Activated naive CD4-positive, alpha-beta T cell (primary cell): ENCODE data around the gene WWP2.
A peak's percentile ranks its signal among the peaks of the same experiment; 100 is the strongest.
"Not testable (repeated sequence)": the region's sequence is repeated elsewhere in the genome, so short reads cannot be mapped to it uniquely, and the experiment has no call there.

ENCODE experiments used
- DNase-seq, 4 experiments: peaks; one replicate each; lab custom pipeline; 2025; lab: John Stamatoyannopoulos, UW

Gene WWP2

DNA sequence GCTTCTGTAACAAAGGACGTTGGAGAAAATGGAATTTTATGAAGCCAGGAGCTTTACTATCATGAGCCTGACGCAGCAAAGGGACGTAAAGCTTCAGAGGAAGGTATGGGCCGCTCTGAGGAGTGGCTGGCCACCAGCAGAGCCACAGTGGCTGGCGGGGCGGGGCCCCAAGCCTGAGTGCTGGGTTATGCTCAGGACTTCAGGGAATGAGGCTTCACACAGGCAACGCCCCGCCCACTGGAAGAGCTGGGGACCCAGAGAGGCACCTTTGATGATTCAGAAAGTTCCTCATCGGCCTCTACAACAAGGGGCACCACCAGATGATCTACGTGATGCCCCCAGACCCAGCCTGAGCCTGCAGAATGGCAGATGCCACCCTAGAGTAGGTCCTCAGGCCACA is 16.2 kb upstream of the WWP2 start:
- no peak for DNase-seq

DNA sequence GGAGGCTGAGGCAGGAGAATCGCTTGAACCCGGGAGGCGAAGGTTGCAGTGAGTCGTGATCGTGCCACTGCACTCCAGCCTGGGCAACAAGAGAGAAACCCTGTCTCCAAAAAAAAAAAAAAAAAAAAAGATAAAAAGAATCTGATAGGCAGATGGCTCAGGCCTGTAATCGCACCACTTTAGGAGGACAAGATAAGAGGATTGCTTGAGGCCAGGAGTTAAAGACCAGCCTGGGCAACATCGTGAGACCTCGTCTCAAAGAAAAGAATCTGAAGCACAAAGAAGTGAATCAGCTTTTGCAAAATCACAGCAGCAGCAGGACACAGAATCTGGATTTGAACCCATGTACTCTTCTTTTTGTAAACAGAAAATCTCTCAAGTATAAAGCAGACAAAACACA is 15.0 kb upstream of the WWP2 start:
- no peak for DNase-seq

DNA sequence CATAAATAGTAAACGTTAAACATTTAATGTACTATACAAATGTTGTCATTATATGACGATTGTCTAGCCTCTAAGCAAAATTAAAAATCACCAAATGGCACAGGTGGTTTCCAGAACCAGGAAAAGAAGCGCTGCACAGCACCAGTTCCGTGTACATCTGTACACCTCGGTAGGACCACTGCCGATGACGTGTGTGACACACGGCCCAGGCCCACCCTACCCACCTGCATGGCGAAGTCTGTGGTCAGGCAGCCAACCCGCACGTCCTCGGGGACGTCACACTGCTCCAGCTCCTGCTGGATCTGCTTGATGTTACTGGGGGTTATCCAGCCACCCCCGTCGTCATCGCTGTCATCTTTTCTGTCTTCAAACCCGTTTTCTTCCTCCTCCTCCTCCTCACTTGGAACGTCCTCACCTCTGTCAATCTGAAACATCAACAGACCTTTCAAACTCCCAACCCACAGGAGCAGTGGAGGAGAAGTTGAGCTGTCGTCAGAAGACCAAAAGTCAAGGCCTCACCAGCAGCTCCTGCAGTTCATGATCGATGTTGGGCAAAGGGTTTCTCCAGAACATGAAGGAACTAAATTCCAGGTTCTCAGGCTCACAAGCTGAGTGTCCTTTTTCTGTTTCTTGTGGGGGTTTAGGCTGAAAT is 13.3 kb upstream of the WWP2 start:
- DNase-seq = no peak

DNA sequence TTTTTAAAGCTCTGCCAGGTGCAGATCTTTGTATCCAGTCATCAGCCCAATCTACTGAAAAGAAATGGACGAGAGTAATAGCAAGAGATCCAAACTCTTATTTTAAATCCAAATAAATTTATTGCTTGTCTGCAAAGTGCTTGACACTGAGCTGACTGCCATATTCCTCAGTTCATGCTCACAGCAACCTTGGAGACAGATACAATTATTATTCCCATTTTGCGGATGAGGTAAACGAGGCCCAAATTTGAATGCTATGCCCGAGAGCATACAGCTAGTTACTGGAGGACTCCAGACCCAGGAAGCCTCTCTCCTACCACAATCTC is 8.0 kb upstream of the WWP2 start:
- DNase-seq = no peak

DNA sequence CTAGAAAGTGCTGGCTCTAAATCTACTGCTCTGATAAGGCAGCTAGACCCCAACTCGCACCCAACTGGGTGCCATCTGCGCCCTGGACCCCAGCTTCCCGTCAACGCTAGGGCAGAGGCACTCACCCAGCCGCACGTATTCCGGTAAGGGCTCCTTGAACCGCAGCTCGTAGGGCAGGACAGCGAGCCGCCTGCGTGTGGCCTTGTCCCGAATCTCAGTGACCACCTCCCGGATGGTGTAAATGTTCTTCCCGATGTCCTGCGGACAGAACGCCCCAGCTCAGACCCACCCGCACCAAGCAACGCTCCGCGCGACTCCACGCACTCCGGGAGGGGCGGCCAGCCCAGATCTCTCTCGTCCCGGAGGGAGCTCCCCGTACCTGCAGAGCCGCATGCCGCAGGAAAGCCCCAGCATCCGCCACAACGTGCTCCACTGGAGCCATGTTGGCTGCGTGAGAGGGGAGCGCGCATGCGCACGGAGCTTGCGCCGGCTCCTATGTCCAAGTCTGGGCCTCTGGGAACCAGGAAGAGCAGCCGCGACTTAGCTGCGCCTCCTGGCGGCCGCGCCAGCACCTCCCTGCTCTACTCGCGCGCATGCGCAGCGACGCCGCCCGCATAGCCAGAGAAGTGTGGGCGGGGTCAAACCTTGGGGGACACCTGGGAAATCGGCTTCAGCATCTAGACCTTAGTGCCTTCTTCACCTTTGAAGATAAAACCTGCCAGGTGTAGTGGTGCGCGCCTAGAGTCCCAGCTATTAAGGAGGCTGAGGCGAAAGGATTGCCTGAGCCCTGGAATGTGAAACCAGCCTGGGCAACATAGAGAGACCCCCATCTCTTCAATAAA is 7.4 kb upstream of the WWP2 start, which contains the start of gene NOB1:
Gene NOB1 (minus strand): TSS at position 458 of the 842 bp plus-strand sequence. CDS start 16 bp downstream, at position 442.
- peak; percentile 91 to 96 (median 94) for DNase-seq

DNA sequence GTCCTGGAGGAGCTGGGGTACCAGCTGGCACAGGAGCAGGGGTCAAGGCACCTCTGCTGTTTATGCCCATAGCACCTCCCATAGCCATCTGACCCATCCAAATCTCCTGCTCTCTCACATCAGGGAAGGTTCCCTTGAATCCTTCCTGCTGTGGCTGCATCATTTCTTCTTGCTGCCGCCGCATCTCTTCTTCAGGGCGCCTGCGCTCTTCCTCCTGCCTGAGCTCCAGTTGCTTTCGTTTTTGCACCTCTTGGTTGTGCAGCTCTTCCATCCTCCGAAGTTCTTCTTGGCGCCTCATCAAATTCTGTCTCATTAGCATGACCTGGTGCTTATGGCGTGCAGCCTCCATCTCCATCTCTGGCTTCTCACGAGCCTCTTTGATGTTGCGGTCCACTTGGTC is 5.4 kb upstream of the WWP2 start:
- no peak for DNase-seq

DNA sequence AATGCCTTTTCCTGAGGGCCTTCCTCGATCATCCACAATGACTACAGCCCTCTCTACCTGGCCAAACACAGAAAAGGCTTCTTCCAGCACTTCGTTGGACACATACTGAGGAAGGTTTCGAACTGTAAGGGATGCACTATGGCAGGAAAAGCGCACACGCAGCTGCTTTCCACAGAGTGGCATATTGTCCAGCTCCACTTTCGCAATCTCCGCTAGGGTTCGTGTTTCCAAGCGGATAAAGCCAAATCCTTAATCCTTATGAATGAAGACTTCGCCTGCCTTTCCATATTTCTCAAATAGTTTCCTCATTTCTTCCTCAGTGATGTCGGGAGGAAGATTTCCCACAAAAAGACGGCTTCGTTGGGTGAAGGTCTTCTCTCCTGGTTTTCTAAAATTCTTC is 4.8 kb upstream of the WWP2 start:
- not testable (repeated sequence) for DNase-seq

DNA sequence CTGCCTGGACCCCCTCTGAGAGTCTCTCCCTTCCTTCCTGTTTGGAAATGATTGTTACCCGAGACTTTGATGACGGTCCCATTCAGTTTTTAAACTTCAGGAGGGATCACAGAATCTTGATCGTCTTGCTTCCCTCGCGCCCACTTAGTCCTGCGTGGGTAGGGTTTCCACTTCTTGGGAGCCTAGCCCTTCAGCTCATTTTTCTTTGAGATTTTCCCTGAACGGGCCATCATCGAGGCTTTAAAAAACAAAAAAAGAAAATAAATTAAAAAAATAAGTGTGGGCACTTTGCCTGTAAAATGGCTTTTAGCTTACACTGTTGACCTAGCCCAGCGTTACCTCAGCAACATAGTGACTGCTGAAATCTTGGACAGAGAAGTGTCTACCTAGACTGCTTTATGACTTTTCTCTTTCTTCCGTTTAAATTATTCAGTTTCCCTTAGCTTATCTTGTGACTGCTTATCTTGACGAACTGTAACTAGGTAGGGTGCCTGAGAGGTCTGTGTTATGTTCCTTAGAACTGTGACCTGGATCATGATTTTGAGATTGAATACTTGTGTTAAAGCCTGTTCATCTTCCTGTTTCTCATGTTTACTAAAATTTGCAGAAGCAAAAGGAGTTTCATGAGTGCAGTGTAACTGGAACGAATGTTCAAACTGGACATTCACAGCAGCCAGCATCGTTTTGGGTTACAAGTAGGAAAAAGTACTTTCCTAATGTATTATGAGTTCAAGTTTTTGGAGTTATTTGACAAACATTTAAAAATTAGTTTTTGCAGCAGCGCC is 874 bp downstream of the WWP2 start:
- no peak for DNase-seq

DNA sequence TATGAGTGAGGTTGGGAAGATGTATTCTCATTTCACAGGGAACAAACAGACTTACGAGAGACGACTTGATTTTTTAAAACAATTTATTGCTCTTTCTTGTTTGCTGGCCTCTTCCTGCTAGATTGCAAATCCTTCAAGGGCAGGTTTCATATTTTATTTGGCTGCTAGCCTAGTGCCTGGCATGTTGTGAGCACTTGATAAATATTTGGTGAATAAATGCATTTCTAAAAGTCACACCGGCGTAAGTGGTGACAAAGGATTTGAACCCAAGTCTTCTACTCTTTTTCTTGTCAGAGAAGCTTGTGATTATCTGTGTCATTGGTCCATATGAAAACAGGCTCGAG is 1.4 kb downstream of the WWP2 start:
- no peak for DNase-seq

DNA sequence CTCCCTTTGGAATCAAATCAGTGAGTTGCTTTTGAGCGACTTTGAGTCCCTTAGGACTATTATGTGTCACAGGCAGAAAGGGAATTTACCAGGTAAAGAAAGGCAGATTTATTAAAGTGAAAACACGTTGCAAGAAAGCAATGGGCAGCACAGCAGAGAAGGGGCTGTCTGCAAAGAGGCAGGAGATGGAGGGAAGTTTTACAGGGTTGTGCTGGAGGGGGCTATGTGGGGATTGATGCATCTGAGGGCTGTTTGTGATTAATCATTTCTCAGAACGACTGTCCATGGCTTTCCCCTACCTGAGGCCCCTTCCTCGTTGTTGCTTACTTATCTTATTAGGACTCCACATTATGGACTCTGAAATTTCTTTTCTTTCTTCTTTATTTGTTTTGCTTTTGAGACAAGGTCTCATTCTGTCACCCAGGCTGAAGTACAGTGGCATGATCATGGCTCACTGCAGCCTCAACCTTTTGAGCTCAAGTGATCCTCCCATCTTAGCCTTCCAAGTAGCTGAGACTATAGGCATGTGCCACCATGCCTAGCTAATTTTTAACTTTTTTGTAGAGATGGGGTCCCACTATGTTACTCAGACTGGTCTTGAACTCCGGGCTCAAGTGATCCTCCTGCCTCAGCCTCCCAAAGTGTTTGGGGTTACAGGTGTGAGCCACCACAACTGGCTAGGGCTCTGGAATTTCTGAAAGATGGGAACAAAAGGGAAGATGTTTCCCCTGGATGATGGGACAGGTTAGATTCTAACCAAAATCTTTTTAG is 5.5 kb downstream of the WWP2 start:
- no peak for DNase-seq

DNA sequence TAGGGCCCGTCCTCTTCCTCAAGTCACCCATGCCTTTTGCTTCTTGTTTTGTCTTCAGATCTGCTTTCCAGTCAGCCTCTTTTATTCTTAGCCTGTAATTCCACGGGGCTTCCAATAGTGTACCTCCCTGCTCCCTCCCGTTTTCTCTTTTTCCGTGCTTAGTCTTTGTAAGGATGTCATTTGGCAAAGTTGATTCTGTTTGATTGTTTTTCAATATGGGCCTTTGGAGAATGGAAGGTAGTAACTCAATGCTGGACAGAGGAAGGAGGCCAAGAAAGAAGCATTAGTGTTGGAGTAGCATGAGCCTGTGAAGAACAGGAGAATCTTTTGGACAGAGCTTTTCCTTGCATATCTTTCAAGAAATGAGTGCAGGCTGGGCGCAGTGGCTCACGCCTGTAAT is 6.5 kb downstream of the WWP2 start:
- DNase-seq = no peak

DNA sequence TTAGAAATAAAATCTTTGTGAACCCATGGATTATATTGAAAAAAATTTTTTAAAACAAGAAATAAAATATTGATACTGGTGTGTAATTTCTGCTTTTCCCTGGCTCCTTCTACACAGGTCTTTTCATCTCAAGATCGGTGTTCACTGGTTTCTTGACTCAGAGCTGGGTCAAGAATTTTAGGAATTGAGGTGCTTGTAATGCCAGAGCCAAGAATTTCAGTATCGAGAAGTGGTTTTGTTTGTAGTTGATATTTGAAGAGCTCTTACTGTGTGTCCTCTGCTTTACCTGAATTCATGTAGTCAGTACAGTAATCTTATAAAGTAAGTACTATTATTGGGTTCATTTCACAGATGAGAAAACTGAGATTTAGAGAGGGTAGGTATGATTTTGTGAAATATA is 7.3 kb downstream of the WWP2 start:
- no peak for DNase-seq

DNA sequence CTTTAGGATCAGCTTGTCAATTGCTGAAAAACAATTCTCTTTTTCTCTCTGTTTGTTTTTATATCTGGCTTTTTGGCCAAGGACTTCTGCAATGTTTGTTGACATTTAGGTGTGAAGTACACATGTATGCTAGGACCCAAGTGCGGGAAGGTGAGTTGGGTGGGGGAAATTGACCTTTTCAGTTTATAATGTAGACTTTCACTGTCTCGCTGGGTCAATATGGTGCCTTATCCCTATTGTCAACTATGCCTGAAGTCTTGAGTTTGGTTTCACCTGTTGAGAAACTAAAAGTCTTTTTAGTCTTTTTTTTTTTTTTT is 9.5 kb downstream of the WWP2 start:
- DNase-seq = no peak

DNA sequence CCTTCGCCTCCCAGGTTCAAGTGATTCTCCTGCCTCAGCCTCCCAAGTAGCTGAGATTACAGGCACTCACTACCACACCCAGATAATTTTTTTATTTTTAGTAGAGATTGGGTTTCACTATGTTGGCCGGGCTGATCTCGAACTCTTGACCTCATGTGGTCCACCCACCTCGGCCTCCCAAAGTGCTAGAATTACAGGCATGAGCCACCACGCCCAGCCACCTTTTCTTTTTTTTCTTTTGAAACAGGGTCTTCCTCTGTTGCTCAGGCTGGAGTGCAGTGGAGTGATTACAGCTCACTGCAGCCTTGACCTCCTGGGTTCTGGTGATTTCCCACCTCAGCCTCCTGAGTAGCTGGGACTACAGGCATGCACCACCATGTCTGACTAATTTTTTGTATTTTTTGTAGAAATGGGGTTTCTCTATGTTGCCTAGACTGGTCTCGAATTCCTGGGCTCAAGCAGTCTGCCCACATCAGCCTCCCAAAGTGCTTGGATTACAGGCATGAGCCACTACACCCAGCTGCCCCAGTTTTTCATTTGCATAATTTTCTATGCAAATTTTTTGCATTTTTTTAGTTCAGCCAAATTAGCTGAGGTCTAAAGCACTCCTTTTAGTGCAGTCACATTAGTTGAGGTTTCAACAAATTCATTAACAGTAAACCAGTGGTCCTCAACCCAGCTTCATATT is 11.3 kb downstream of the WWP2 start:
- DNase-seq = no peak

DNA sequence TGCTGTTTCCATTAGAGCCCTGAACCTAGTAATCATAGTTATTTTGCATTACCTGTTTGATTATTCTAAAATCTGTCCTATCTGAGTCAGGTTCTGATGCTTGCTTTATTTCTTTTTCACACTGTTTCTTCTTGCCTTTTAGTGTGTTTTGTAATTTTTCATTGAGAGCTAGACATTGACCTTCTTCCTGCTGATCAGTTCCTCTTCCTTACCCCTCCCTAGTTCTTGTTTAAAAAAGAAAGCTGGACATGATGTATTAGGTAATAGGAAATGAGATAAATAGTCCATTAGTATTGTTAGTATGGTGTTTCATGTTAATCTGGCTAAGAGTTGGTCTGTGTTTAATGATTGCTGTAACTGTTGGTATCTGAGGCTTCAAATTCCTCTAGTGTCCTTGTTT is 13.4 kb downstream of the WWP2 start:
- no peak for DNase-seq

DNA sequence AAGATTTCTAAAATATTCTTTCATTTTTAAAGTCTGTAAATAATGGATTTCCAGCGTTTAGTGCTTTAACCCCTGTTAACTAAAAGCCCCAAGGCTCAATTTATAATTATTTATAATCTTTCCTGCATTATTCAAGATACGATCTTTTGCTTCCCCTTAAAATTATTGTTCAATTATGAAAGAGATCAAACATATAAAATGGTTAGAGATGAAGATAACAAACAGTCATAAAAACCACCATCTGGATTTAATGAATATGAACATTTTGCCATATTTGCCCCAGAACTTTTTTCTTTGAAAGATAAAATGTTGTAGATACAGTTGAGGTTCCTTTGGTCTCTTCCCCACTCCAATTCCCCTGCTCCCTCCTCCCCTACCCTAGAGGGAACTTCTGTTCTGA is 17.6 kb downstream of the WWP2 start:
- DNase-seq = no peak

DNA sequence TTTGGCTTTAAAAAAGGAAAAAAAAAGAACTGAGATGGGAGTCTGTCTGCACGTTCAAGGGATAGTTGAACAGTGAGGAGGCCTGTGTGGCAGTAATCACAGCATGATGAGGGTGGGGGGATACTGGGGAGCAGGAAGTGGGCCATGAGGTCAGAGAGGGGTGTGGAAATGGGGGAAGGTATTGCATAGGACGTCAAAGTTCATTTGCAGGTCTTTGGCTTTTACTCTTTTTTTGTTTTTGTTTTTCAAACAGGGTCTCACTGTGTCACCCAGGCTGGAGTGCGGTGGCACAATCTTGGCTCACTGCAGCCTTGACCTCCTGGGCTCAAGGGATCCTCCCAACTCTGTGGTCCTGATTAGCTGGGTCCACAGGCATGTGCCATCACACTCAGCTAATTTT is 19.0 kb downstream of the WWP2 start:
- no peak for DNase-seq

DNA sequence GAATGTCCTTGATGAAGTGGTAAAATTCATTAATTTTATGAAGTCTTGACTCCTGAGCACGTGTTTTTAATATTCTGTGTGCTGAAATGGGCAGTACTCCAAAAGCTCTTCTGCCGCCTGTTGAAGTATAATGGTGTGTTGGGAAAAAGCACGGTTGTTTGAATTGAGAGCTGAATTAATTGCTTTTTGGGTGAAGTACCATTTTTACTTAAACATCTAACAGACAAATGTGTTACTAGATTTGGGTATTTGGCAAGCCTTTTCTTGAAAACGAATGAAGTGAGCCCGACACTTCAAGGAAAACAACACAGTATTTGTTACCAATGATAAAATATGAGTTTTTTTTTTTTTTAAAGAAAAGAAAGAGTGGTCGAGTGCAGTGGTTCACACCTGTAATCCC is 22.5 kb downstream of the WWP2 start:
- DNase-seq = no peak

DNA sequence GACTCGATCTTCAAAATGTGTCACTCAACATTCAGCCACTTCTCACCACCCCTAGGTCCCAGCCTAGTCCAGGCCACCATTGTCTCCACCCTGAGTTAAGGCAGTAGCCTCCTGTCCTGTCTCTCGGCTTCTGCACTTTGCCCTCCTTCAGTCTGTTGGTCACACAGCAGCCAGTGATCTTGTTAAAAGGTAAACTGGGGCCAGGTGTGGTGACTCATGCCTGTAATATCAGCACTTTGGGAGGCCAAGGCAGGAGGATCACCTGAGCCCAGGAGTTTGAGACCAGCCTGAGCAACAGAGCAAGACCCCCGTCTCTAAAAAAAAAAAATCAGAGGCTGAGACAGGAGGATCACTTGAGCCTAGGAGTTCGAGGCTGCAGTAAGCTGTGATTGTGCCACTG is 25.8 kb downstream of the WWP2 start:
- DNase-seq = no peak

DNA sequence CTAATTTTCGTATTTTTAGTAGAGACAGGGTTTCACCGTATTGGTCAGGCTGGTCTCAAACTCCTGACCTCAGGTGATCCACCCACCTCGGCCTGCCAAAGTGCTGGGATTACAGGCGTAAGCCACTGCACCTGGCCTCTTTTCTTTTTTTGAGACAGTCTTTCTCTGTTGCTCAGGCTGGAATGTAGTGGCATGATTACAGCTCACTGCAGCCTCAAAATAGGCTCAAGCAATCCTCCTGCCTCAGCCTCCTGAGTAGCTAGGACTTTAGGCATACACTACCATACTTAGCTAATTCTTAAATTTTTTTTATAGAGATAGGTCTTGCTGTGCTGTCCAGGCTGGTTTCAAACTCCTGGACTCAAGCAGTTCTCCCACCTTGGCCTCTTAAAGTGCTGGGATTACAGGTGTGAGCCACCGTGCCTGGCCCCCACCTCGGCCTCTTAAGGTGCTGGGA is 29.3 kb downstream of the WWP2 start:
- DNase-seq = not testable (repeated sequence)

DNA sequence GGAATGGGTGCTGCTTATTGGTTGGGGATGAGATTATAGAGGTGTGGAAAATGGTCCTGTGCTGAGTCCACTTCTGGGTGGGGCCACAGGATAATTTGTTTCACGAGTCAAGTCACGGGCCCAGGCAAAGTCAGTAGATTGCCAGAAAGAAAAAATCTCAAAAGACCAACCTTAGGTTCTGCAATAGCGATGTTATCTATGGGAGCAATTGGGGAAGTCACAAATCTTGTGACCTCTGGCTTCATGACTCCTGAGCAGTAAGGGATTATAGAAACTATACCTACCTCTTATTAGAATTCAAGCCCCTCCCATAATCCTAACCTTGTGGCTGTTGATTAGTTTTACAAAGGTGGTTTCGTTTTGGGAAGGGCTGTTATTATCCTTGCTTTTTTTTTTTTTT is 31.4 kb downstream of the WWP2 start:
- no peak for DNase-seq

DNA sequence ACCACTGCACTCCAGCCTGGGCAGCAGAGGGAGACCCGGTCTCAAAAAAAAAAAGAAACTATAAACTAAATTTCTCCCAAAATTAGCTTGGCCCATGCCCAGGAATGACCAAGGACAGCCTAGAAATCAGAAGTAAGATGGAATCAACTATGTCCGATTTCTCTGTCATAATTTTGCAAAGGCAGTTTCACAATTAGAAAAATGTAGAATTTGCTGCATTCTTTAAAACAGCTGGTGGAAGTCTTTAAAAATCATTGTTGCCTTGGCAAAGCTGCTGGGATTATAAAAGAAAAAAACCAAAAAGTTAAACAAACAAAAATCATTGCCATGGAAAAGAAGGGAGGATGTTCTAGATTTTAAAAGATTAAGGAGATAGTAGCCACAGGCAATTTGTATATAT is 32.4 kb downstream of the WWP2 start:
- no peak for DNase-seq
